Measurements from ENCODE around the gene DCST2. TPM values are rescaled to one million over a fixed set of nuclear protein-coding genes. Genes with fewer than 3 reads are reported as not detected.

Gene DCST2
- total and polyA plus RNA-seq, 2 of the 8 experiments (the other 6 are each of a cell fraction or from before 2014, with no cell fraction given): 0.43 to 2.1 TPM

GRCh38 chr1:154973344-154974101 lies 60.1 kb downstream of the DCST2 start (continued):
- TF ChIP-seq CHD7 (IDR thresholded peaks at IDR 0.05; ENCODE audit: insufficient replicate concordance, low read length): peak; percentile 37
- no peak for TF ChIP-seq NANOG (IDR thresholded peaks at IDR 0.05; ENCODE audit: insufficient read depth, low read depth, low read length, poor library complexity, severe bottlenecking)
- TF ChIP-seq CREB1 (IDR thresholded peaks at IDR 0.05): no peak
- TF ChIP-seq TAF1 (IDR thresholded peaks at IDR 0.05; ENCODE audit: low read depth, low read length): peak; percentile 69; the same call in 1 of the 2 replicates
- TF ChIP-seq SP4 (IDR thresholded peaks at IDR 0.05; ENCODE audit: low read length): no peak
- no peak for TF ChIP-seq TEAD4 (IDR thresholded peaks at IDR 0.05; ENCODE audit: low read depth, low read length)
- TF ChIP-seq BRCA1 (IDR thresholded peaks at IDR 0.05; ENCODE audit: low read depth, low read length): no peak
- TF ChIP-seq E2F6 (IDR thresholded peaks at IDR 0.05): no peak
- TF ChIP-seq POU5F1 (IDR thresholded peaks at IDR 0.05; ENCODE audit: low read depth, low read length): no peak
- TF ChIP-seq POLR2AphosphoS5 (IDR thresholded peaks at IDR 0.05; ENCODE audit: low read depth, low read length): no peak; the same call in 1 of the 2 replicates
- TF ChIP-seq MAFK (IDR thresholded peaks at IDR 0.05; ENCODE audit: low read depth, low read length): no peak

Data from H1 (cell line).